ENCODE measurements around the gene MIX23. TPM values are rescaled to one million over a fixed set of nuclear protein-coding genes. Genes with fewer than 3 reads are reported as not detected.

Gene MIX23
- total RNA-seq, 1 experiment from 2014 or later: 85.2 TPM

DNA sequence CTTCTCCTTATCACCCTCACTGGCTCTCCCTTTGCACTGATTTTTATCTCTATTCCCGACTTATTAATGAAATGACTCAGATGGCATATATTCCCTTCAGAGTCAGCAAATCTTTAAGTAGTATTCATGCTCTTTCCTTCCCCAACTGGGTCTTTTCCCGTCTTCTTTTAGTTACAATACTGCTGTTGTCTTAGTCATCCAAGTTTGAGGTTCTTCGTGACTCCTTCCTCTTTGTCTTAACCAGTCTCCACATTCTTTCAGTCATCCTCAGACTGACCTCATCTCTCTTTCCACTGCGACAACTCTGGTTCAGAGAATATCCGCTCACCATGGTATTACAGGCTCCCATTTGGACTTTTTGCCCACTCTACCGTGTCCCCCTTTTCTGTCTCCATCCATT, 20.5 kb upstream of the MIX23 start:
- Mint-ChIP-seq H3K9me3 (ENCODE audit: unreplicated experiment) (no peaks in the 10 kb centered on the region), H3K27me3 (ENCODE audit: insufficient read depth, unreplicated experiment) (no peaks in the 10 kb centered on the region), H3K4me3 (ENCODE audit: unreplicated experiment) (no peak overlapping the region), H3K36me3 (ENCODE audit: insufficient read depth, unreplicated experiment) (peaks cover 6% of the 10 kb centered on the region), H3K27ac (ENCODE audit: unreplicated experiment) (no peak overlapping the region), H3K4me1 (ENCODE audit: low read depth, unreplicated experiment) (no peaks in the 10 kb centered on the region)
- Histone ChIP-seq H3K4me3 (ENCODE audit: low read depth, low read length) (no peak overlapping the region), H3K27me3 (replicated peaks; ENCODE audit: control insufficient read depth, insufficient read depth, low read length) (no peaks in the 10 kb centered on the region), H3K4me1 (no peaks in the 10 kb centered on the region), H3K36me3 (ENCODE audit: control insufficient read depth, insufficient read depth, low read length) (no peaks in the 10 kb centered on the region), H3K9me3 (no peaks in the 10 kb centered on the region)
- ChIA-PET CTCF (no interaction called here), POLR2A (no interaction called here)
- TF ChIP-seq, protein P1, sequence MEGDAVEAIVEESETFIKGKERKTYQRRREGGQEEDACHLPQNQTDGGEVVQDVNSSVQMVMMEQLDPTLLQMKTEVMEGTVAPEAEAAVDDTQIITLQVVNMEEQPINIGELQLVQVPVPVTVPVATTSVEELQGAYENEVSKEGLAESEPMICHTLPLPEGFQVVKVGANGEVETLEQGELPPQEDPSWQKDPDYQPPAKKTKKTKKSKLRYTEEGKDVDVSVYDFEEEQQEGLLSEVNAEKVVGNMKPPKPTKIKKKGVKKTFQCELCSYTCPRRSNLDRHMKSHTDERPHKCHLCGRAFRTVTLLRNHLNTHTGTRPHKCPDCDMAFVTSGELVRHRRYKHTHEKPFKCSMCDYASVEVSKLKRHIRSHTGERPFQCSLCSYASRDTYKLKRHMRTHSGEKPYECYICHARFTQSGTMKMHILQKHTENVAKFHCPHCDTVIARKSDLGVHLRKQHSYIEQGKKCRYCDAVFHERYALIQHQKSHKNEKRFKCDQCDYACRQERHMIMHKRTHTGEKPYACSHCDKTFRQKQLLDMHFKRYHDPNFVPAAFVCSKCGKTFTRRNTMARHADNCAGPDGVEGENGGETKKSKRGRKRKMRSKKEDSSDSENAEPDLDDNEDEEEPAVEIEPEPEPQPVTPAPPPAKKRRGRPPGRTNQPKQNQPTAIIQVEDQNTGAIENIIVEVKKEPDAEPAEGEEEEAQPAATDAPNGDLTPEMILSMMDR (IDR thresholded peaks at IDR 0.05; ENCODE audit: insufficient read depth in 1 of 2, low read depth in 1 of 2, low read length in 1 of 2, severe bottlenecking in 1 of 2, unreplicated experiment in 1 of 2): no peak
- BruUV-seq (replicated peaks): no TSS peak
- no peak for DNase-seq
- intact Hi-C loops (cut with micrococcal nuclease; ENCODE audit: unreplicated experiment): no loop called here

DNA sequence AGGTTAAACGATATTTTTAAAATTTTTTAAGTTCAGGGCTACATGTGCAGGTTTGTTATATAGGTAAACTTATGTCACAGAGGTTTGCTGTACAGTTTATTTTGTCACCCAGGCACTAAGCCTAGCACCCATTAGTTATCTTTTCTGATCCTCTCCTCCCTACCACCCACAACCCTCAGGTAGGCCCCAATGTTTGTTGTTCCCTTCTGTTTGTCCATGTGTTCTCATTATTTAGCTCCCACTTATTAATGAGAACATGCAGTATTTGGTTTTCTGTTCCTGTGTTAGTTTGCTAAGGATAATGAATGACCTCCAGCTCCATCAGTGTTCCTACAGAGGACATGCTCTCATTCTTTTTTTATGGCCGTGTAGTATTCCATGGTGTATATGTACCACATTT, 15.9 kb upstream of the MIX23 start:
- H3K9me3 Mint-ChIP-seq (ENCODE audit: unreplicated experiment): no peaks in the 10 kb centered on the region
- DNase-seq: no peak
- Histone ChIP-seq H3K4me3 (ENCODE audit: low read depth, low read length) (no peak overlapping the region), H3K27me3 (replicated peaks; ENCODE audit: control insufficient read depth, insufficient read depth, low read length) (no peaks in the 10 kb centered on the region), H3K9me3 (no peaks in the 10 kb centered on the region), H3K36me3 (ENCODE audit: control insufficient read depth, insufficient read depth, low read length) (no peaks in the 10 kb centered on the region), H3K4me1 (0 out of 2 replicates have a peak, but pooled peaks cover 4% of the 10 kb centered on the region)
- H3K27ac Mint-ChIP-seq (ENCODE audit: unreplicated experiment): no peak overlapping the region
- TF ChIP-seq, protein P1 (IDR thresholded peaks at IDR 0.05; ENCODE audit: insufficient read depth in 1 of 2, low read depth in 1 of 2, low read length in 1 of 2, severe bottlenecking in 1 of 2, unreplicated experiment in 1 of 2): no peak
- no peaks in the 10 kb centered on the region for H3K36me3 Mint-ChIP-seq (ENCODE audit: insufficient read depth, unreplicated experiment)
- H3K27me3 Mint-ChIP-seq (ENCODE audit: insufficient read depth, unreplicated experiment): no peaks in the 10 kb centered on the region
- H3K4me1 Mint-ChIP-seq (ENCODE audit: low read depth, unreplicated experiment): no peaks in the 10 kb centered on the region
- intact Hi-C loops (cut with micrococcal nuclease; ENCODE audit: unreplicated experiment): loop anchor here (5.0 kb wide), 1 partner anchor 163 kb away; the partner anchor contains the start of genes DTX3L and PARP9
- POLR2A ChIA-PET: interaction anchor here (0.6 kb wide), 1 partner anchor 79 kb away, joined by 4 read pairs; no protein-coding TSS in a partner anchor
- H3K4me3 Mint-ChIP-seq (ENCODE audit: unreplicated experiment): no peak overlapping the region
- CTCF ChIA-PET: no interaction called here
- BruUV-seq (replicated peaks): no TSS peak

DNA sequence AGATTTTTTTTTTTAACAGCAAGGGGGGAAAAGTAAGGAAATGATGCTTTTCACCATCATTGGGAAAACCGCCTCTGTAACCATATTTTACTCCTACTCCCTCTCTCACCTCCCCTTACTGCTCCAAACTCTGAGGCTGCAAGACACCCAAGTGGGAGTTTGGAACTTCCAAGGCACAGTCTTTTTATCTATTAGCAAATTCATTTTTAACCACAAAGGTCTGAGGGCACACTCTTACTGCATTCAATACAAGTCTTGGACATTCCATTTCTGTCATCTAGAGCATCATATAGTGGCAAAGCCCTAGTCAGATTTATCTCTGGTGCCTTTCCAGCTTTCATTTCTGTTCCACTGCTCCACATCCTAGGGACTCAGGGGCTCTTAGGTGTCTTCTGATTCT, 14.2 kb upstream of the MIX23 start:
- CTCF ChIA-PET: no interaction called here
- BruUV-seq (replicated peaks): no TSS peak
- no peaks in the 10 kb centered on the region for H3K36me3 Mint-ChIP-seq (ENCODE audit: insufficient read depth, unreplicated experiment)
- DNase-seq: no peak
- no peak overlapping the region for H3K4me3 Mint-ChIP-seq (ENCODE audit: unreplicated experiment)
- TF ChIP-seq, protein P1 (IDR thresholded peaks at IDR 0.05; ENCODE audit: insufficient read depth in 1 of 2, low read depth in 1 of 2, low read length in 1 of 2, severe bottlenecking in 1 of 2, unreplicated experiment in 1 of 2): no peak
- intact Hi-C loops (cut with micrococcal nuclease; ENCODE audit: unreplicated experiment): loop anchor here (5.0 kb wide), 1 partner anchor 165 kb away; the partner anchor contains the start of genes DTX3L and PARP9
- Histone ChIP-seq H3K36me3 (ENCODE audit: control insufficient read depth, insufficient read depth, low read length) (no peaks in the 10 kb centered on the region), H3K9me3 (no peaks in the 10 kb centered on the region), H3K4me1 (0 out of 2 replicates have a peak, but pooled peaks cover 4% of the 10 kb centered on the region), H3K27me3 (replicated peaks; ENCODE audit: control insufficient read depth, insufficient read depth, low read length) (no peaks in the 10 kb centered on the region), H3K4me3 (ENCODE audit: low read depth, low read length) (no peak overlapping the region)
- H3K4me1 Mint-ChIP-seq (ENCODE audit: low read depth, unreplicated experiment): no peaks in the 10 kb centered on the region
- H3K27me3 Mint-ChIP-seq (ENCODE audit: insufficient read depth, unreplicated experiment): no peaks in the 10 kb centered on the region
- no peaks in the 10 kb centered on the region for H3K9me3 Mint-ChIP-seq (ENCODE audit: unreplicated experiment)
- POLR2A ChIA-PET: no interaction called here
- no peak overlapping the region for H3K27ac Mint-ChIP-seq (ENCODE audit: unreplicated experiment)

Measured in Caco-2 (cell line).